H1 (cell line): ENCODE data around the gene PLXDC2. TPM values are rescaled to one million over a fixed set of nuclear protein-coding genes. Genes with fewer than 3 reads are reported as not detected.

Source experiments
- CTCF ChIA-PET: fragments of 300-600 bp; sonication (Branson Sonifier 250); formaldehyde crosslinking; loops from one replicate; lab custom pipeline; 2021; ENCODE audit not compliant: partially characterized antibody; lab: Charles Lee
- POLR2A ChIA-PET: fragments of 300-600 bp; sonication (Branson Sonifier 250); formaldehyde crosslinking; loops from one replicate; lab custom pipeline; 2021; ENCODE audit warnings: inconsistent platforms; ENCODE audit not compliant: partially characterized antibody; lab: Charles Lee
- DNase-seq, 2 experiments: peaks; one replicate each; pipeline versions ENCODE4 v3.0.0 to v3.0.0-alpha.2; 2010 to 2022; ENCODE audit warnings: low spot score in 2 of 2, low read depth in 1 of 2, mixed read lengths in 1 of 2
- FAIRE-seq: peaks from 2 replicates; lab custom pipeline; 2011; peaks lifted over from hg19 to GRCh38; lab: Jason Lieb, UNC
- H2AFZ ChIP-seq: 2 replicates; pipeline ENCODE4 v1.8.1; 2012; ENCODE audit warnings: low read length, inconsistent platforms
- H2AK5ac ChIP-seq: 2 replicates; pipeline ENCODE4 v1.6.1; 2013; ENCODE audit warnings: low read depth, low read length
- H2BK120ac ChIP-seq: replicated peaks from 2 replicates; pipeline ENCODE3; 2013; ENCODE audit warnings: low read depth, low read length, inconsistent platforms
- H2BK12ac ChIP-seq: 2 replicates; pipeline ENCODE4 v1.6.1; 2013; ENCODE audit warnings: low read depth, low read length
- H2BK15ac ChIP-seq: 2 replicates; pipeline ENCODE4 v1.6.1; 2013; ENCODE audit warnings: low read length
- H2BK20ac ChIP-seq: 2 replicates; pipeline ENCODE4 v1.6.1; 2013; ENCODE audit warnings: low read length
- H2BK5ac ChIP-seq: 2 replicates; pipeline ENCODE4 v1.6.1; 2013; ENCODE audit warnings: low read depth, low read length
- H3K14ac ChIP-seq: 2 replicates; pipeline ENCODE4 v1.6.1; 2013; ENCODE audit warnings: inconsistent platforms; ENCODE audit not compliant: insufficient read length
- H3K18ac ChIP-seq: 2 replicates; pipeline ENCODE4 v1.6.1; 2013; ENCODE audit warnings: low read length; ENCODE audit errors: extremely low read depth
- H3K23ac ChIP-seq: 2 replicates; pipeline ENCODE4 v1.6.1; 2013; ENCODE audit warnings: inconsistent platforms; ENCODE audit not compliant: insufficient read length
- H3K23me2 ChIP-seq: 2 replicates; pipeline ENCODE4 v1.6.1; 2013; ENCODE audit warnings: low read depth, low read length
- H3K27ac ChIP-seq: 2 replicates; pipeline ENCODE4 v1.6.1; 2011; ENCODE audit warnings: low read depth, low read length, inconsistent platforms
- H3K27me3 ChIP-seq, 4 experiments: replicated peaks in 1 of 4; 1 replicate in 1 of 4; 2 replicates in 3 of 4; pipeline versions ENCODE4 v1.6.1 to v1.8.1; 2011 to 2013; ENCODE audit warnings: low read length in 3 of 4, mild to moderate bottlenecking in 3 of 4, inconsistent platforms in 2 of 4, mixed read lengths in 2 of 4, moderate library complexity in 1 of 4; ENCODE audit not compliant: control insufficient read depth in 3 of 4, insufficient read depth in 3 of 4; ENCODE audit errors: extremely low read depth in 1 of 4
- H3K36me3 ChIP-seq, 4 experiments: 2 replicates each; pipeline versions ENCODE4 v1.6.1 to v1.8.1; 2011 to 2013; ENCODE audit warnings: mild to moderate bottlenecking in 4 of 4, low read length in 3 of 4, moderate library complexity in 2 of 4, control low read depth in 1 of 4, inconsistent platforms in 1 of 4; ENCODE audit not compliant: insufficient read depth in 4 of 4, control insufficient read depth in 2 of 4
- H3K4ac ChIP-seq: replicated peaks from 2 replicates; pipeline ENCODE3; 2013; ENCODE audit warnings: low read length, low read depth, mixed read lengths, inconsistent platforms; ENCODE audit not compliant: insufficient read length
- H3K4me1 ChIP-seq, 4 experiments: replicated peaks in 1 of 4; 1 replicate in 1 of 4; 2 replicates in 3 of 4; pipeline versions ENCODE4 v1.6.1 to v1.8.1; 2011 to 2013; ENCODE audit warnings: low read length in 3 of 4, inconsistent platforms in 2 of 4, mixed read lengths in 1 of 4; ENCODE audit not compliant: insufficient read depth in 4 of 4, control insufficient read depth in 3 of 4
- H3K4me2 ChIP-seq, 2 experiments: 2 replicates each; pipeline versions ENCODE4 v1.6.1 to v1.8.1; 2011 to 2013; ENCODE audit warnings: low read depth in 2 of 2, low read length in 2 of 2, control low read depth in 1 of 2, inconsistent platforms in 1 of 2, mild to moderate bottlenecking in 1 of 2; ENCODE audit not compliant: insufficient read depth in 1 of 2
- H3K4me3 ChIP-seq, 4 experiments: fragments of 200-600, 300-600 bp in 1 of 4; sonication (generic), shearing (Covaris generic), sonication (Bioruptor Twin) in 1 of 4; 2 replicates each; pipeline versions ENCODE4 v1.5.1 to v1.8.1; 2011 to 2016; ENCODE audit warnings: low read length in 4 of 4, low read depth in 3 of 4, control low read depth in 2 of 4, inconsistent platforms in 2 of 4, mild to moderate bottlenecking in 2 of 4, mixed read lengths in 1 of 4, moderate library complexity in 1 of 4; ENCODE audit not compliant: insufficient read depth in 2 of 4; ENCODE audit errors: extremely low read depth in 1 of 4
- H3K56ac ChIP-seq: replicated peaks from 2 replicates; pipeline ENCODE3; 2013; ENCODE audit warnings: low read depth, mild to moderate bottlenecking, mixed read lengths, low read length, inconsistent platforms; ENCODE audit not compliant: insufficient read length
- H3K79me1 ChIP-seq: 2 replicates; pipeline ENCODE4 v1.6.1; 2013; ENCODE audit warnings: low read depth, low read length, control low read depth
- H3K79me2 ChIP-seq, 2 experiments: 2 replicates each; pipeline versions ENCODE4 v1.6.1 to v1.8.1; 2012 to 2013; ENCODE audit warnings: low read length in 2 of 2, mild to moderate bottlenecking in 2 of 2, inconsistent platforms in 1 of 2; ENCODE audit not compliant: insufficient read depth in 2 of 2, control insufficient read depth in 1 of 2
- H3K9ac ChIP-seq, 4 experiments: replicated peaks in 1 of 4; 1 replicate in 1 of 4; 2 replicates in 3 of 4; pipeline versions ENCODE4 v1.6.1 to v1.8.1; 2011 to 2013; ENCODE audit warnings: low read depth in 3 of 4, low read length in 3 of 4, control low read depth in 2 of 4, mild to moderate bottlenecking in 2 of 4, moderate library complexity in 2 of 4, inconsistent platforms in 1 of 4; ENCODE audit errors: extremely low read depth in 1 of 4
- H3K9me3 ChIP-seq, 2 experiments: 2 replicates each; pipeline versions ENCODE4 v1.6.1 to v1.8.1; 2012 to 2013; ENCODE audit warnings: mild to moderate bottlenecking in 2 of 2, moderate library complexity in 2 of 2, control low read depth in 1 of 2, inconsistent platforms in 1 of 2, low read depth in 1 of 2, low read length in 1 of 2, mixed read lengths in 1 of 2; ENCODE audit not compliant: insufficient read depth in 2 of 2
- H4K20me1 ChIP-seq, 2 experiments: replicated peaks in 1 of 2; 2 replicates each; pipeline versions ENCODE3 to v1.8.1; 2011 to 2013; ENCODE audit warnings: inconsistent platforms in 2 of 2, low read length in 2 of 2, mild to moderate bottlenecking in 1 of 2; ENCODE audit not compliant: insufficient read depth in 2 of 2, control insufficient read depth in 1 of 2
- H4K5ac ChIP-seq: 2 replicates; pipeline ENCODE4 v1.6.1; 2013; ENCODE audit warnings: low read length, low read depth, mixed read lengths, inconsistent platforms; ENCODE audit not compliant: insufficient read length
- H4K8ac ChIP-seq: 2 replicates; pipeline ENCODE4 v1.8.0; 2013; ENCODE audit warnings: mild to moderate bottlenecking, moderate library complexity, low read length, inconsistent platforms; ENCODE audit not compliant: insufficient read depth; ENCODE audit errors: extremely low read depth
- H4K91ac ChIP-seq: replicated peaks from 2 replicates; pipeline ENCODE3; 2013; ENCODE audit warnings: low read length, mixed read lengths, inconsistent platforms; ENCODE audit not compliant: insufficient read length
- ASH2L ChIP-seq: fragments of 200-600, 300-600 bp; sonication (generic); IDR thresholded peaks from one replicate; pipeline ENCODE4 v1.7.1; 2017; ENCODE audit warnings: low read length
- BCL11A ChIP-seq, 2 experiments: IDR thresholded peaks; one replicate each; pipeline ENCODE4 v1.6.1; 2011; ENCODE audit warnings: low read depth in 2 of 2, low read length in 2 of 2, mild to moderate bottlenecking in 2 of 2
- CBX8 ChIP-seq: fragments of 300-800, 300-1000 bp; sonication (generic); IDR thresholded peaks from 2 replicates; pipeline ENCODE4 v1.7.1; 2016; ENCODE audit warnings: low read depth, low read length, borderline replicate concordance
- CHD1 ChIP-seq: IDR thresholded peaks from 2 replicates; pipeline ENCODE4 v1.6.1; 2012; ENCODE audit warnings: low read depth, low read length, improper control_type of control experiment
- PHF8 ChIP-seq: fragments of 200-600 bp; sonication (generic); conservative IDR thresholded peaks from 2 replicates; pipeline ENCODE4 v1.7.1; 2012; ENCODE audit warnings: low read depth, mild to moderate bottlenecking, inconsistent platforms, low read length, moderate library complexity
- POU5F1 ChIP-seq: IDR thresholded peaks from 2 replicates; pipeline ENCODE4 v1.6.1; 2011; ENCODE audit warnings: low read depth, mild to moderate bottlenecking, low read length, moderate library complexity
- SIRT6 ChIP-seq: IDR thresholded peaks from one replicate; pipeline ENCODE4 v1.7.1; 2012; ENCODE audit warnings: low read length, inconsistent platforms
- SP2 ChIP-seq: IDR thresholded peaks from 2 replicates; pipeline ENCODE4 v1.6.1; 2012; ENCODE audit warnings: mild to moderate bottlenecking, low read length, inconsistent platforms
- SP4 ChIP-seq: IDR thresholded peaks from 2 replicates; pipeline ENCODE4 v1.6.1; 2012; ENCODE audit warnings: low read length, inconsistent platforms
- TAF1 ChIP-seq: IDR thresholded peaks from 2 replicates; pipeline ENCODE4 v1.6.1; 2011; ENCODE audit warnings: mild to moderate bottlenecking, low read depth, low read length
- TBP ChIP-seq: IDR thresholded peaks from 2 replicates; pipeline ENCODE4 v1.6.1; 2011; ENCODE audit warnings: low read depth, low read length, improper control_type of control experiment
- polyA plus RNA-seq, 7 experiments: library from polyadenylated mRNA; depleted of rRNA in 3 of 7; stranded (reverse) in 5 of 7; unstranded in 2 of 7; fragments of >200 nt in 5 of 7; fragments of 200-250 nt in 2 of 7; gene quantifications; 1 replicate in 5 of 7; 2 replicates in 1 of 7; 4 replicates in 1 of 7; pipeline versions ENCODE4 v1.2.1 to v1.2.3, GENCODE V29; 2011 to 2013; ENCODE audit warnings: missing spikeins in 2 of 7, mixed read lengths in 2 of 7
- total RNA-seq: library from RNA; stranded (reverse); fragmentation: NEBNext Ultra II Directional; extraction: Animal tissue kit (Norgen Biotek cat#: 25700); gene quantifications from 2 replicates; pipeline ENCODE4 v1.2.1, GENCODE V29; 2021

The PLXDC2 gene
- total and polyA plus RNA-seq, 2 of the 8 experiments (the other 6 are each of a cell fraction or from before 2014, with no cell fraction given), result 23.0 to 40.5 TPM

DNA sequence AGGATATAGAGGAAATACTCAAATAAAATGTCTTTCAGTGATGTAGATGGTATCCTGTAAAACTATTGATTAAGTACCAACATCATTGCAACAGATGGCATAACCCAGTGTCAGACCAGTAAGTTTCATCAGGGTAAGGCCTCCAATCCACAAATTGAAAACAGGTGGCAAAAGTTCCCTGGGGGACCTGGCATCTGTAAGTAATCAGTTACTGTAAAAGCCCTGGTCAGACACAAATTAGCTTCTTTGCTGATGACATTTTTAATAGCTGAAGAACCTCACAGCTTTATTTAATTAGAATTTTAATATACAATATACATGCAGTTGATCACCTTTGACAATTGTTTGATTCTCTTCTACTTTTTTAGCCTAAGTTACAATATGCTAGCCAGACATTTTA lies 152.5 kb downstream of the PLXDC2 start:
- no peak for FAIRE-seq
- Histone ChIP-seq H4K5ac (no peak overlapping the region), H2AK5ac (no peak overlapping the region), H2BK20ac (no peak overlapping the region), H3K56ac (no peak overlapping the region), H2AFZ (no peak overlapping the region), H2BK120ac (no peak overlapping the region), H3K4me1 (peaks cover 0 to 28% (median 13%) of the 10 kb centered on the region in 4 experiments), H3K27ac (no peak overlapping the region), H4K8ac (no peak overlapping the region)
- POLR2A ChIA-PET, result no interaction called here
- CTCF ChIA-PET, result no interaction called here
- no peak for TF ChIP-seq CBX8
- TF ChIP-seq TAF1, result no peak
- no peak for TF ChIP-seq SP4
- TF ChIP-seq PHF8, result no peak
- no peak for TF ChIP-seq BCL11A (IDR thresholded peaks at IDR 0.05; ENCODE audit: low read depth in 2 of 2, low read length in 2 of 2)
- no peak for TF ChIP-seq SIRT6
- no peak for TF ChIP-seq ASH2L
- TF ChIP-seq POU5F1, result no peak
- TF ChIP-seq CHD1, result no peak
- TF ChIP-seq TBP, result no peak
- no peak for TF ChIP-seq SP2
- TF ChIP-seq, all 59 proteins: peak for 0
- Histone ChIP-seq H3K23ac (no peak overlapping the region), H2BK5ac (no peak overlapping the region), H2BK12ac (no peak overlapping the region), H3K4ac (no peak overlapping the region), H3K9ac (no peak overlapping the region), H3K23me2 (no peaks in the 10 kb centered on the region), H3K9me3 (no peaks in the 10 kb centered on the region), H3K14ac (no peak overlapping the region), H3K79me2 (peaks cover 0 to 38% of the 10 kb centered on the region in 2 experiments; a peak in 2 of 4 replicates), H3K27me3 (no peaks in the 10 kb centered on the region), H4K91ac (no peak overlapping the region), H3K4me2 (no peak overlapping the region), H4K20me1 (no peaks in the 10 kb centered on the region), H3K36me3 (no peaks in the 10 kb centered on the region), H3K4me3 (no peak overlapping the region), H3K79me1 (no peaks in the 10 kb centered on the region; the same call in 1 of the 2 replicates), H2BK15ac (no peak overlapping the region), H3K18ac (no peak overlapping the region)
- no peak for DNase-seq
